ENCODE measurements around the gene PRR29.

The PRR29 gene

GRCh38 chr17:63991611-63992010 lies 6.5 kb upstream of the PRR29 start:
- in situ Hi-C loops (cut with MboI; ENCODE audit: low pct_unique_long_range_greater_than_20kb, low sequenced_read_pairs), result no loop called here

GRCh38 chr17:63993368-63993985 lies 4.7 kb upstream of the PRR29 start:
- in situ Hi-C loops (cut with MboI; ENCODE audit: low pct_unique_long_range_greater_than_20kb, low sequenced_read_pairs), result no loop called here
- DNase-seq, result no peak

More at GRCh38 chr17:63991611-63992010, 6.5 kb upstream of the PRR29 start:
- DNase-seq, result no peak

GRCh38 chr17:63995626-63996025 lies 2.5 kb upstream of the PRR29 start:
- DNase-seq, result no peak
- in situ Hi-C loops (cut with MboI; ENCODE audit: low pct_unique_long_range_greater_than_20kb, low sequenced_read_pairs), result no loop called here

GRCh38 chr17:63996430-63997182 lies 1.5 kb upstream of the PRR29 start:
- in situ Hi-C loops (cut with MboI; ENCODE audit: low pct_unique_long_range_greater_than_20kb, low sequenced_read_pairs), result no loop called here
- DNase-seq, result no peak

GRCh38 chr17:63997341-63998048 lies 656 bp upstream of the PRR29 start:
- DNase-seq, result no peak
- in situ Hi-C loops (cut with MboI; ENCODE audit: low pct_unique_long_range_greater_than_20kb, low sequenced_read_pairs), result no loop called here

GRCh38 chr17:63998721-63999679 lies 849 bp downstream of the PRR29 start:
- no peak for DNase-seq
- in situ Hi-C loops (cut with MboI; ENCODE audit: low pct_unique_long_range_greater_than_20kb, low sequenced_read_pairs), result no loop called here

- in situ Hi-C loops (cut with MboI; ENCODE audit: low pct_unique_long_range_greater_than_20kb, low sequenced_read_pairs), result no loop called here
- no peak for DNase-seq
Observed at GRCh38 chr17:63999680-64000531, 1.8 kb downstream of the PRR29 start.

GRCh38 chr17:64001091-64001579 lies 3.0 kb downstream of the PRR29 start:
- in situ Hi-C loops (cut with MboI; ENCODE audit: low pct_unique_long_range_greater_than_20kb, low sequenced_read_pairs), result no loop called here
- no peak for DNase-seq

GRCh38 chr17:64001763-64002529 lies 3.8 kb downstream of the PRR29 start:
- in situ Hi-C loops (cut with MboI; ENCODE audit: low pct_unique_long_range_greater_than_20kb, low sequenced_read_pairs), result no loop called here
- DNase-seq, result no peak

GRCh38 chr17:64002658-64003525 lies 4.7 kb downstream of the PRR29 start:
- no peak for DNase-seq

GRCh38 chr17:64003526-64004121 lies 5.5 kb downstream of the PRR29 start:
- DNase-seq, result no peak
- in situ Hi-C loops (cut with MboI; ENCODE audit: low pct_unique_long_range_greater_than_20kb, low sequenced_read_pairs), result no loop called here

More at GRCh38 chr17:64002658-64003525, 4.7 kb downstream of the PRR29 start:
- in situ Hi-C loops (cut with MboI; ENCODE audit: low pct_unique_long_range_greater_than_20kb, low sequenced_read_pairs), result no loop called here

- in situ Hi-C loops (cut with MboI; ENCODE audit: low pct_unique_long_range_greater_than_20kb, low sequenced_read_pairs), result no loop called here
- no peak for DNase-seq
Observed at GRCh38 chr17:64004218-64004770, 6.1 kb downstream of the PRR29 start.

GRCh38 chr17:64004903-64005733 lies 7.0 kb downstream of the PRR29 start:
- no peak for DNase-seq
- in situ Hi-C loops (cut with MboI; ENCODE audit: low pct_unique_long_range_greater_than_20kb, low sequenced_read_pairs), result no loop called here

GRCh38 chr17:64005734-64006167 lies 7.6 kb downstream of the PRR29 start:
- in situ Hi-C loops (cut with MboI; ENCODE audit: low pct_unique_long_range_greater_than_20kb, low sequenced_read_pairs), result no loop called here
- DNase-seq, result no peak
